HG02943 (cell line): ENCODE measurements around the gene CNNM3.
A peak's percentile ranks its signal among the peaks of the same experiment; 100 is the strongest.
"Not testable (repeated sequence)": the region's sequence is repeated elsewhere in the genome, so short reads cannot be mapped to it uniquely, and the experiment has no call there.

Experiments used
- ATAC-seq: cut with Tn5 transposase; IDR thresholded peaks from one replicate; pipeline ENCODE4 v1.9.1; 2021; ENCODE audit warnings: mild to moderate bottlenecking, low read depth, moderate library complexity; ENCODE audit not compliant: unreplicated experiment

CNNM3 gene

DNA sequence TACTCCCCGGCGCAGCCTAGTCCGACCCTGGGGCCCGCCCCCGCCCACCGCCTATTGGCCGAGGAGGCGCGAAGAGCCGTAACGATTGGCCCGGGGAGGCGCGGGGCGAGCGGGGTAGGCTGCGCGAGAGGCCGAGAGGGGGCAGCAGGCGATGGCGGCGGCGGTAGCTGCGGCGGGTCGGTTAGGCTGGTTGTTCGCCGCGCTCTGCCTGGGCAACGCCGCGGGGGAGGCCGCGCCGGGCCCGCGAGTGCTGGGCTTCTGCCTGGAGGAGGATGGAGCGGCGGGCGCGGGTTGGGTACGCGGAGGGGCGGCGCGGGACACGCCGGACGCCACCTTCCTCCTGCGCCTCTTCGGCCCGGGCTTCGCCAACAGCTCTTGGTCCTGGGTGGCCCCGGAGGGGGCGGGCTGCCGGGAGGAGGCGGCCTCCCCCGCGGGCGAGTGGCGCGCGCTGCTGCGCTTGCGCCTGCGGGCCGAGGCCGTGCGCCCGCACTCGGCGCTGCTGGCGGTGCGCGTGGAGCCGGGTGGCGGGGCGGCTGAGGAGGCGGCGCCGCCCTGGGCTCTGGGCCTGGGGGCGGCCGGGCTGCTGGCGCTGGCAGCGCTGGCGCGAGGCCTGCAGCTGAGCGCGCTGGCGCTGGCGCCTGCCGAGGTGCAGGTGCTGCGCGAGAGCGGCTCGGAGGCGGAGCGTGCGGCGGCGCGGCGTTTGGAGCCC is at the start of gene CNNM3:
Gene CNNM3, plus strand, starts transcription at position 142 of the 709 bp plus-strand sequence. Its CDS starts 10 bp downstream, at position 152.
- peak; percentile 86 for ATAC-seq

DNA sequence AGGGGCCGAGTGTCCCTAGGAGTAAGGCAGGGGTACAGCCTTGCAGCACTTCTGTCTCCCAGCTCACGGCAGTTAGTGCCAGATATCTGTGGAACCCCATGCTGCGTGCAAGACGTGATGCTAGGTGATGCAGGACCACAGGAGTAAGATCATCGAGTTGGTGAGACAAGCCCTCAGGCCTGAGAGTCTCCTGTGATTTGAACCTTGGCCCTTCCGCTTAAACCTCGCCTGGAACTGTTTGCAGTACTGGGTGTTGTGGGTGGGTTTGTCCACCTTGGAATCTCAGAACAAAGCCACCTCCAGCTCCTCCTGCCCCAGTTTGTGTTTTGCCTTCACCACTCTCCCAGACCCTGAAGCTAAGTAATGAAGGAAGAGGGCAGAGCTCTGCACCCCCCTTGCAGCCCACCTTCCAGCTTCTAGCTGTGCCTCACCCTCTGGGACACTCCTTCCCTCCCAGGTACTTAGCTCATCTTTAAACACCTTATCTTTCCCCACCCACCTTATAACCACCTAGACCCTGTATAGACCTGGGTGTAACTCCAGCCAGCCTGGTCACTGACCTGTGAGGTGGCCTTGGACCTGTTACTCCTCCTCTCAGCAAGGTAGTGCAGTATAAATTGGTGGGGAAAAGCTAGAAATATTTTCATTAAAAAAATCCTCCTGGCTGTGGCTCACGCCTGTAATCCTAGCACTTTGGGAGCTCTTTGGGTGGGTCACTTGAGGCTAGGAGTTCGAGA is 48.8 kb upstream of the CNNM3 start:
- ATAC-seq, result no peak

DNA sequence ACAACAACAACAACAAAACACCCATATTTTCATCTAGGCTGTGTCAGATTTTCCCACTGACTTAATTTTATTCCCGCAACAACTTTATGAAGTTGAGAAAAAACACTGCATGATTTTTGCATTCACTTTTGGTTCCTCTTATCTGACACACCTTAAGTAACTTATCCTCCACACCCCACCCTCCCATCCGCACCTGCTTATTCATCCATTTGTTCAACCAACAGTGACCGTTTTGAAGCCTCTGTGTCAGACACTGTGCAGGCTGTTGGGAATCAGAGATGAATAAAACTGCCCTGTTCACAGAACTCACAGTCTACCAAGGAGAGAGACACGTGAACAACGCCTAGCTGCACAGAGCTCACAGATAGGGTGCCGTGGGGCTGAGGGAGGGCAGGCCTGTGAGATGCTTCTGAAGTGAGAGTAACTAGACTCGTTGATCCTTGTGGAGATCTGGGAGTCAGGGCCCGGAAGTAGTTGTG is 47.9 kb upstream of the CNNM3 start:
- no peak for ATAC-seq

DNA sequence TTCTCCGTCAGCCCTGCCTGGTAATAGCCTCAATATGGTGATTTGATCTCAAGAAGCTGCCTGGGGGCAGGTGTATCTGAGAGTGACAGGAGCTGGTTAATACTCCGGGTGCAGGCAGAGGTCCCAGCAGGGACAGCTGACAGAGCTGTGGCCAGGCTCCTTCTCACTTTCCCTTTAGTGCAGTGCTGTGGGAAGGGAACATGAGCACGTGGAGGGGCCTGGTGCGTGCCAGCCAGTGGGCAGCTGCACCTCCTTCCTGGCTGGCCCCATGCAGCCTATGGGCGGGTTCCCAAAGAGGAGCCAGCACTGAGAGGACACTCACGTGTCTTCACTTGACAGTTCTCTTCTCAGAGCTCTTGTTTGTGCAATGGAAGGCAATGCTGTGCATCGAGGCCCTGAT is 46.3 kb upstream of the CNNM3 start:
- ATAC-seq, result no peak

DNA sequence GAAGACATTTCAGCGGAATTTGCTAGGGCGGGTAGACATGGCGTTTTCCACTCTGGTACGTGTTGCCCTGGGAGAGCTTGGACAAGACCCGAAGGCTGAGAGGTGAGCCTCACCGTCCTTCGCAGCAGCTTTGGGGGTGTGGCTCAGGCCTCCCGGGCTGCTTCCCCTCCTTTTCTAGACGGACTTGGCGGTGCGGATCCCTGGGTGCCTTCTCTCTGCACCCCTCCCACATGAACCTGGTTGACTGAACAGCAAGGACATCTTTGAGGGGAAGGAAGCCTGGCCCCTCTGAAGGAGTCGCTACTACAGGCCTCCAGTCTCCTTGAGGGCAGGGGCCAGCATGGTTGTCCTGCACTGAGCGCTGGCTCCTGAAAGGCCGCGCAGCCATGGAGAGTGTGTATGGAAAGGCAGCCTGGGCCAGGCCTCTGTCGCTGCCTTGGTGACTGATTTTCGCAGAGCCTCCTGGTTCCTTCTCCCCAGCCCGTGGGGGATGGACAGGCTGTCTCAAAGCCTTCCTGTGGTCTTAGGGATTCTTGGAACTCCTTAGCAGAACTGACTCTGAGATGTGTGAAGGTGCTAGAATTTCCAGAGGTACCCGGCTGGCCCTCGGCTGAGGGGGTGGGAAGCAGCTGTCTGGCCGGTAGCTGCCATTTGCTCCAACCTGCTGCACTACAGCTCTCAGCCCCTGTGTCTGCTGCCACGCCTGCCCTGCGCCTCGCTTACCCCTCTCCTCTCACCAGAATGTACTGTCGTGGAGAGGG is 45.4 kb upstream of the CNNM3 start:
- ATAC-seq, result no peak

DNA sequence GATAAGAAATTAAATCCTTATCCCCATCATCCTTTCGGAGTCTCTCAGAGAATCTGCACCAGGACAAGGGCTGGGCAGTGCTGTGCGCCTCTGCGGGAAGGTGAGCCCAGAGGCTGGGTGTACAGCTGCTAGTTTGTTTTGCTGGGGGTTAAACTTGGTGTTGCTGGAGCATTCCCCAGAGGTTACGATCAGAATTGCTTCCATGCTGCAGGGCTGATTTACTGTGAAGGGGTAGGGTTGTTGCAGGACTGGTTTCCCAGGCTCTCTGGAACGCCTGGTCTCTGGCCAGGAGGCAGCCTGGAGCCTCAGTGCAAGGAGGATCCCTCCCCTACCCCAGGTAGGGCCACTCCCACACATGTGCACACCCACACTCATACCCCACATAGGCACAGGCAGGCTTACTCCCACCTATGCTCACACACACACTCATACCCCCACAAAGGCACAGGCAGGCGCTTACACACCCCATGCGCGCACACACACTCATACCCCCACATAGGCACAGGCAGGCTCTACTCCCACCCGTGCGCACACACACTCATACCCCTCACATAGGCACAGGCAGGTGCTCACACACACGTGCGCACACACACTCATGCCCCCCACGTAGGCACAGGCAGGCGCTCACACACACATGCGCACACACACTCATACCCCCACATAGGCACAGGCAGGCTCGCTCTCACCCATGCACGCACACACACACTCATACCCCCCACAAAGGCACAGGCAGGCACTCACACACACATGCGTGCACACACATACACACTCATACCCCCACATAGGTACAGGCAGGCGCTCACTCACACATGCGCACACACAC is 44.1 kb upstream of the CNNM3 start:
- ATAC-seq, result no peak

DNA sequence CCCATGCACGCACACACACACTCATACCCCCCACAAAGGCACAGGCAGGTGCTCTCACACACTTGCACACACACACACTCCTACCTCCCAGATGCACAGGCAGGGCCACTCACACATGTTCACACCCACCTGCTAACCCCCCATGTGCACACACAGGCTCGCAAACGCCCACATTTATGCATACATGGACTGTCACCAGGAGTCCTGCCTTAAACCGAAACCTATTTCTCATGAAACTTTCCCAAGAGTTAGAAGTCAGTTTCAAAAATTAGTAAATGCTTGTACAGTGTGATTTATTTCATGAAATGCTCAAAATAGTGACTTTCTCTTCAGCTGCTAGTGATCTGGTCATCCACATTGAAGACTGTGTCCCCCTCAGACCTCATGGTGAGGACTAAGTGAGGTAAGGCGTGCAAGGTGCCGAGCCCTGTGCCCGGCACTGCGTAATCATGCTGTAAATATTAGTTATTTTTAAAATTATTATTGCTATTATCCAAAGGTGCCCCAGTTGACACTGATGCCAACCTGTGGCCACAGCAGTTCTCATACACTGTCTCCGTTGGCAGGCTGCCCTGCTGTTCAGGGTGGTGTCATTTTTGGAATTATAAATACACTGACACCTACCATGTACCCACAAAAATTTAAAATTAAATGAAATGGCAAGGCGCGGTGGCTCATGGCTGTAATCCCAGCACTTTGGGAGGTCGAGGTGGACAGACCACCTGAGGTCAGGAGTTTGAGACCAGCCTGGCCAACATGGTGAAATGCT is 43.0 kb upstream of the CNNM3 start:
- ATAC-seq, result no peak

DNA sequence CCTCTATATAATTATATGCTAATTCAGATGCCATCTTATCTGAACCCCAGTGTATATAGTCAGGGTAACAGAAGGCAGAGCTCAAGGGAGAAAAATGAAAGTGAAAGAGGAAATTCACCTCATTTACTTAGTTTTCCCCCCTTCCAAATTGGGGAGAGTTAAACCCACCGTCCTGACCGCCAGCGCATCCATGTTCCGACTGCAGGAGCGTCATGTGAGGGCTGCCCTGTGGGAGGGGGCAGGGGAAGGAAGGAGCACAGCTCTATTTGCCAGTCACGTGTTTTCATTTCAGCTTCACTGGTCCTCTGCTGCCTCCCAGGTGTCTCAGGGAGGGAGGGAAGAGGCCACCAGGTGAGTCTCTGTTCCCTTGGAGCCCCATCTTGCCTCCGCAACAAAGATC is 42.1 kb upstream of the CNNM3 start:
- no peak for ATAC-seq

DNA sequence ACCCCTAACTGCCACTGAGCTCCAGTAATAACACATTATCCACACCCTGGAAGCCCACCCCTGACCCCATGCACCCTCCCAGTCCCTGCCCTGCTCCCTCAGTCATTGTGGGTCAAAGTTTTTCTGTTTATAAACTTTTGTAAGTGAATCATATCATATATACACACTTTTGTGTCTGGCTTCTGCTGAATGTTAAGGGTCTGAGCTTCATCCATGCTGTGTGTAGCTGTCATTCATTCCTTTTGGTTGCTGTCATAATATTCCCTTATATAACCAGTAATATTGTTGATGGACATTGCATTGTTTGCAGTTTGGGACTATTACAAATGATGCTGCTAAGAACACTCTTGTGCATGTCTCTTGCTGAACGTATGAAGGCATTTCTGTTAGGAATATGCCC is 40.9 kb upstream of the CNNM3 start:
- no peak for ATAC-seq

DNA sequence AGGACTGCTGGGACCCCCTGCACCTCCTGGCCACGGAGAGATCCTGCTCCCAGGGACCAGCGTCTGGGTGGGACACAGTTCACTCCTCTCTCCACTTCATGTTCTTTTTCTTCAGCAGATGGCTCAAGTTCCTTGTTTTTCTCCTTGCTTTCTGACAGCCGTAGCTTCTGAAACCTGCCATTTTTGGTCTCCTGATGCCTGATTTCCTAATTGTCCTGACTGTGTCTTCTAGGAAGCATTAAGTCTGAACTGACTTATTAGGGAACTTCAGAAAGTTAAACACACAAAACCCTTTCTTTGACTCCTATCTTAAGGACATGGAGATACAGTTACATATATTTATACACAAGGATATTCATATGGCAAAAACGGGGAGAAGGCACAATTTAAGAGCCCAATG is 32.7 kb upstream of the CNNM3 start:
- ATAC-seq, result no peak

DNA sequence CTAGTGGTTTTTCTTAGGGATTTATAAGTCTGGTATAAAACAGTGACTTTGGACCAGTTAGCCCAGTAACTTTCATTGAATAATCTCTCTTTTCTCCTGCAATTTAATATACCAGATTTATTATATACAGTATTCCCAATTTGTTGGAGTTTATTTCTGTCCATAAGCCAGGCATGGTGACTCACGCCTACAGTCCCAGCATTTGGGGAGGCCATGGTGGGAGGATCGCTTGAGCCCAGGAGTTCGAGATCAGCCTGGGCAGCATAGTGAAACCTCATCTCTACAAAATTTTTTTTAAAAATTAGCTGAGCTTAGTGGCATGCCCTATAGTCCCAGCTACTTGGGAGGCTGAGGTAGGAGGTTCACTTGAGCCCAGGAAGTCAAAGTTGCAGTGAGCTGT is 28.7 kb upstream of the CNNM3 start:
- ATAC-seq, result no peak

DNA sequence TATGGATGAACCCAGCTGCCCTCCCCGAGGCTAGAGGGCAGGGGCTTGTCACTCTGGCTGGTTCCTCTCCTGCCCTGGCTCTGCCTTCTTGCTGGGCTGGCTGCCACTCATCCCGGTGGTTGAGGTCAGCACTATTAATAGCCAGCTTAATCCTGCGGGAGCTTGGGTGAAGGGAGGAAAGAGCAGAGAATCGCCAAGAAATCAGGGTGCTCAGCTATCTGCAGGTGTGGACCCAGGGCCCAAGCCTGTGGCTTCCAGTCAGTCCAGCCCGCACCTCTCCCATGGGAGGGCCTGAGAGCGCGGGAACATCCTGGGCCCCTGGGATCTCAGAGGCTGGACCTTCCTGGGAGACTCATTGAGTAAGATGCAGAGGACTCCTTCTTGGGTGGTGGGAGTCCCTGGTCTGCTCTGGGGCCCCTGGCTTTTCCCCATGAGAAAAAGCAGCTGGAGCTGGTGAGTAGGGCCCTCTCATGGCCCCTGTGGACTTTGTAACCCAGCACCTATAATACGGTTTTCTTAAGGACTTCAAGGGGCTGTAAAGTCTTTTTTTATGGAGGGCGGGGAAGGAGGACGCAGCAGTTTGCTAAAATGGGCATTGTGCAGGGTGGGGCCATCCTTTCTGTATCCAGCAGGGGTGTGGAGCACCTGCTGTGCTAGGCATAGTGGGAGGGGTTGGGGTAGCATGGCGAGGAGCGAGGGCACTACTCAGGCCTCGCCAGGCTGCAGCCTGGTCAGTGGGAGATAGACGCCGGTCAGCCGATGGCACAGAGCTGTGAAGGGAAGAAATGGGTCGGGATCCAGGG is 27.4 kb upstream of the CNNM3 start:
- no peak for ATAC-seq

DNA sequence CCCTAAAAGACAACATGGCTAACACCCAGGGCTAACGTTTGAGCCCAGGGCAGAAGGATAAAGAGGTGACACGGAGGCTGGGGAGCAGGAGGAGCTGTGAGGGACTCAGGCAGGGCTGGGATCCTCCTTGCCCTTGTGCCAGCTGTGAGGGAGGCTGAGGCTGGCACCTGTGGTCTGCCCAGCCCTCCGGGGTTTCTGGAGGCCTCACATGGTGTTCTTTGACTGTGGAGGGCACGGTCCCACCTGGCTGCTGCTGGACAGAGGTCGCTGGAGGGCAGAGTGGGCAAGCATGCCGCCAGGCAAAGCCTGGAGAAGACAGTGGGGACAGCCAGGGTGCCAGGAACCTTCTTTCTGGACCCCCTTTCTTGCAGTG is 26.8 kb upstream of the CNNM3 start:
- ATAC-seq, result no peak

DNA sequence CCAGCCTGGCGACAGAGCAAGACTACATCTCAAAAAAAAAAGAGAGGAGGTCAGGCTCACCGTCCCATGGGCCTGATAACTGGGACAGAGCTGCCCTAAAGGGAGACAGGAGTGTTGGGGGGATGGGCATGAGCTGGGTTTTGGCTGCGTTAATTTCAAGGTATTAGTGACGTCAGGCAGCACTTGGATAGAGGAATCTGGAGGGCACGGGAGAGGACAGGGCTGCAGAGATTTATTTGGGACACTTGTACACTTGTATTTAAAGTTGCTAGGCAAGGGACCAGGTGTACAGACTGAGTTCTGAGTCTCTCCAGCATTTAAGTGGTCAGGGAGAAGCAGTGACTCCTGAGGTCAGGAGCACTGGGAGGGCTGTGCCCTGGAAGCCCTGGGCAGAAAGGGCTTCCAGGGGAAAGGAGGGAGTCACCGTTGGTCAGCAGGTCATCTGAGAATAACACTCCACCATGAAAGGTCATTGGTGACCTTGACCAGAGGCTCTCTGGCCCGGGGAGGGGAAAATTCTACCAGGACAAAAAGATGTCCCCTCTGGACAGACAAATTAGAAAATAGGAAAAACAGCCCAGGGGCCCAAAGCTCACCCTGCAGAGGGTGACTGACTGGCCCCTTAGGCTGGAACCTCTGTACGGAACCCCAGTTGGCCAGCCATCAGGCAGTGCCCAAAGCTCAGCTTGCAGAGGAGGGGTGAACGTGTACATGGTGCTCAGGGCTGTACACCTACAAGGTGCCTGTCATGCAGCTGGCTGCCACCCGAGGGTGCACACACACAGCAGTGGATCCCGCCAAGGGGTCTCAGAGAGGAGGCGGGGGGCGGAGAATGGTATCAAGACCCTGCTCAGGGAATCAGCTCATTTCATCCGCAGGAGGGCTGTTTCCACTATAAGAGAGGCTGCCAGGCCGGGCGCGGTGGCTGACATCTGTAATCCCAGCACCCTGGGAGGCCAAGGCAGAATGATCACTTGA is 23.0 kb upstream of the CNNM3 start:
- no peak for ATAC-seq

DNA sequence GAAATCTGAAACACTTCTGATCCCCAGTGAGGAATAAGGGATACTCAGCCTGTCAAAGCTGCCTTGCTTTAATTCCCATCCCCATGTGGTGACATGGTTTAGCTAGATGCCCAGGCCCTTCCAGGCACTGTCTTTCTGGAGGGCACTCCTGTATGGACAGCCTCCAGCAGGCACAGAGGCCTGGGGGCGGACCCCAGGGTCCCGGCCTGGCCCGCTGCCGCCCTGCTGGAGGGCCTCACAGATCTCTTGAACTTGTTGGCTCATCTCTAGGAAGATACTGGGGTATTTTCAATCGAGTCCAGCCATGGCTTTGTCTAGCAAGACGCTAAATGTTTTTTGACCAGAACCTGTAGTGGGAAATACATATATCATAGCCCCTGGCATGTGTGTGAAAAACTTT is 21.0 kb upstream of the CNNM3 start:
- no peak for ATAC-seq

DNA sequence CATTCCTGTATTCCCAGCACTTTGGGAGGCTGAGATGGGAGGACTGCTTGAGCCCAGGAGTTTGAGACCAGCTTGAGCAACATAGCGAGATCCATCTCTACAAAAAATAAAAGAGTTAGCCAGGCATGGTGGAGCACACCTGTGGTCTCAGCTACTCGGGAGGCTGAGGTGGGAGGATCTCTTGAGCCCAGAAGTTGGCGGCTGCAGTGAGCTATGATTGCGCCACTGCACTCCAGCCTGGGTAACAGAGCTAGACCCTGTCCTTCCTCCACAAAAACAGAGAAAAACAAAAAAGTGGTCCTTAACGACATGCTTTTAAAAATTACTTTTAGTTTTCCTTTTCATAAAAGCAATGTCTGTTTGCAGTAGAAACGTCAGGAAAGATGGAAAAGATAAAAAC is 19.6 kb upstream of the CNNM3 start:
- not testable (repeated sequence) for ATAC-seq

DNA sequence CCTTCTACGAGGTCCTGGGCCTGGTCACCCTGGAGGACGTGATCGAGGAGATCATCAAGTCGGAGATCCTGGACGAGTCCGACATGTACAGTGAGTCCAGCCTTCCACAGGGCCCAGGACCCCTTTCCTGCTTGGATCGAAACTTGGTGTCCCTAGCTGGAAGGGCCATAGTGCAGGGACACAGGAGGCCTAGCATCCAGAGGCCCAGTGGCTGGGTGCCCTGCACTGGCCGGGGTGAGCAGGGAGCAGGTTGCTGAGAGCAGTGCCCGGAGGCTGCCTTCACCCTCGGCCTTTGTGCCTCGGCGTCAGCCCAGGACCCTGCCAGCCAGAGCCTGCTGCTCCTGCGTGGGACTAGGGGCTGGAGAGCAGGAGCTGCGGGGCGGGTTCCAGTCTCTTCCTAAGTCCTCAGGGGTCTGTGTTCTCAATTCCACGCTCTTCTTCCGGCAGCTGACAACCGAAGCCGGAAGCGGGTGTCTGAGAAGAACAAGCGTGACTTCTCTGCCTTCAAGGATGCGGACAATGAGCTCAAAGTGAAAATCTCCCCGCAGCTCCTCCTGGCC is 18.9 kb upstream of the CNNM3 start:
- ATAC-seq, result no peak
